NB4 (cell line): ENCODE data around the gene WNT7B.

Experiments used
- CTCF ChIP-seq: IDR thresholded peaks from one replicate; pipeline ENCODE4 v1.5.1; 2012; ENCODE audit warnings: low read depth, low read length
- MAX ChIP-seq: IDR thresholded peaks from 2 replicates; pipeline ENCODE4 v1.6.1; 2011; ENCODE audit warnings: low read depth, low read length

GRCh38 chr22:45938913-45939312, 38.0 kb downstream of the WNT7B start:
- TF ChIP-seq CTCF (no peak), MAX (no peak)
